Uterus (tissue), 2 donors: ENCODE measurements around the gene PDYN.

Experiments
- CTCF ChIP-seq, 4 experiments: fragments of 200-600 bp in 2 of 4; fragments of 450-650 bp in 2 of 4; sonication (generic) in 2 of 4; IDR thresholded peaks; one replicate each; pipeline ENCODE4 v1.5.1; 2016 to 2019; ENCODE audit warnings: antibody characterized with exemption in 4 of 4, mild to moderate bottlenecking in 2 of 4, moderate library complexity in 1 of 4
- POLR2A ChIP-seq, 2 donors: fragments of 450-650 bp; IDR thresholded peaks; one replicate each; pipeline ENCODE4 v1.6.1; 2016; ENCODE audit warnings: antibody characterized with exemption in 2 of 2, mild to moderate bottlenecking in 1 of 2, moderate library complexity in 1 of 2

- no peak for TF ChIP-seq CTCF (IDR thresholded peaks at IDR 0.05)
- TF ChIP-seq POLR2A (IDR thresholded peaks at IDR 0.05) = no peak
Measured at GRCh38 chr20:2022163-2022562, 28.3 kb upstream of the PDYN start.
